ENCODE measurements around the gene BACE2.
"Not testable (repeated sequence)": the region's sequence is repeated elsewhere in the genome, so short reads cannot be mapped to it uniquely, and the experiment has no call there.

DNA sequence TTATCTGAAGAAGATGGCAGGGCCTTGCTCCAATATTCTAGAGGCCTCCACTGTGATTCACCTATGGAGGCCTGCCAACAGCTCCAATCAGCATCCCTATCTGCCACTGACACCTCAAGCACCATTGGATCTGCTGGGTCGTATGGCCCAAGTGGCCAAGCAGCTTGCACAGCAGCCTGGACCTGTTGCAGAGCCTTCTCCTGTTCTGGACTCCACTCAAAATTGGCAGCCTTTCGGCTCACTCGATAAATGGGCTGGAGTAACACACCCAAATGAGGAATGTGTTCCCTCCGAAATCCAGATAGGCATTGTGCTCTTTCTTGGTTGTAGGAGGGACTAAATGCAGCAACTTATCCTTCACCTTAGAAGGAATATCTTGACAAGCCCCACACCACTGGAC is 24.6 kb downstream of the BACE2 start:
- TF ChIP-seq, protein P1, sequence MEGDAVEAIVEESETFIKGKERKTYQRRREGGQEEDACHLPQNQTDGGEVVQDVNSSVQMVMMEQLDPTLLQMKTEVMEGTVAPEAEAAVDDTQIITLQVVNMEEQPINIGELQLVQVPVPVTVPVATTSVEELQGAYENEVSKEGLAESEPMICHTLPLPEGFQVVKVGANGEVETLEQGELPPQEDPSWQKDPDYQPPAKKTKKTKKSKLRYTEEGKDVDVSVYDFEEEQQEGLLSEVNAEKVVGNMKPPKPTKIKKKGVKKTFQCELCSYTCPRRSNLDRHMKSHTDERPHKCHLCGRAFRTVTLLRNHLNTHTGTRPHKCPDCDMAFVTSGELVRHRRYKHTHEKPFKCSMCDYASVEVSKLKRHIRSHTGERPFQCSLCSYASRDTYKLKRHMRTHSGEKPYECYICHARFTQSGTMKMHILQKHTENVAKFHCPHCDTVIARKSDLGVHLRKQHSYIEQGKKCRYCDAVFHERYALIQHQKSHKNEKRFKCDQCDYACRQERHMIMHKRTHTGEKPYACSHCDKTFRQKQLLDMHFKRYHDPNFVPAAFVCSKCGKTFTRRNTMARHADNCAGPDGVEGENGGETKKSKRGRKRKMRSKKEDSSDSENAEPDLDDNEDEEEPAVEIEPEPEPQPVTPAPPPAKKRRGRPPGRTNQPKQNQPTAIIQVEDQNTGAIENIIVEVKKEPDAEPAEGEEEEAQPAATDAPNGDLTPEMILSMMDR (IDR thresholded peaks at IDR 0.05): not testable (repeated sequence)
- TF ChIP-seq ZFX (IDR thresholded peaks at IDR 0.05; ENCODE audit: borderline replicate concordance): not testable (repeated sequence)

All from 22Rv1 (cell line).